Measurements from ENCODE around the gene RAB11FIP4. TPM values are rescaled to one million over a fixed set of nuclear protein-coding genes. Genes with fewer than 3 reads are reported as not detected.

Gene RAB11FIP4
- total and polyA plus RNA-seq, 2 of the 13 experiments (the other 11 are each of a cell fraction or from before 2014, with no cell fraction given), result 28.0 to 89.3 TPM

GRCh38 chr17:31549525-31550388, 158.3 kb downstream of the RAB11FIP4 start (continued):
- TF ChIP-seq SNAPC2 (CRISPR knock-in tag; IDR thresholded peaks at IDR 0.05) (no peak), ZNF598 (CRISPR knock-in tag; IDR thresholded peaks at IDR 0.05; ENCODE audit: borderline replicate concordance) (no peak), ZBTB7A (CRISPR knock-in tag; IDR thresholded peaks at IDR 0.05) (peak; percentile 54), ZMYM3 (CRISPR knock-in tag; IDR thresholded peaks at IDR 0.05) (peak; percentile 90), BORCS8-MEF2B (CRISPR knock-in tag; IDR thresholded peaks at IDR 0.05) (peak; percentile 88), SMYD3 (CRISPR knock-in tag; IDR thresholded peaks at IDR 0.05) (no peak), KDM3A (CRISPR knock-in tag; IDR thresholded peaks at IDR 0.05; ENCODE audit: low read depth) (no peak), AKAP8 (CRISPR knock-in tag; IDR thresholded peaks at IDR 0.05) (peak; percentile 37; the same call in 1 of the 2 replicates), ZNF781 (CRISPR knock-in tag; IDR thresholded peaks at IDR 0.05; ENCODE audit: borderline replicate concordance, not compliant biosample characterization) (no peak), U2AF2 (IDR thresholded peaks at IDR 0.05; ENCODE audit: low read depth, low read length) (no peak), HNRNPUL1 (IDR thresholded peaks at IDR 0.05; ENCODE audit: low read depth, low read length) (no peak), HOXA7 (CRISPR knock-in tag; IDR thresholded peaks at IDR 0.05) (no peak), SPEN (CRISPR knock-in tag; IDR thresholded peaks at IDR 0.05; ENCODE audit: low read depth) (peak; percentile 43; the same call in 1 of the 2 replicates), HCFC1 (IDR thresholded peaks at IDR 0.05; ENCODE audit: low read depth, low read length) (peak; percentile 6; the same call in 1 of the 2 replicates), RARG (CRISPR knock-in tag; IDR thresholded peaks at IDR 0.05; ENCODE audit: low read depth) (no peak), KDM5B (CRISPR knock-in tag; IDR thresholded peaks at IDR 0.05; ENCODE audit: borderline replicate concordance) (peak; percentile 74), ZNF720 (CRISPR knock-in tag; IDR thresholded peaks at IDR 0.05) (no peak), HDAC6 (IDR thresholded peaks at IDR 0.05; ENCODE audit: low read depth, low read length) (no peak), ZNF512B (CRISPR knock-in tag; IDR thresholded peaks at IDR 0.05; ENCODE audit: borderline replicate concordance) (no peak), ZNF10 (CRISPR knock-in tag; IDR thresholded peaks at IDR 0.05; ENCODE audit: borderline replicate concordance, low read depth) (no peak), DMTF1 (CRISPR knock-in tag; IDR thresholded peaks at IDR 0.05) (no peak), SIN3B (IDR thresholded peaks at IDR 0.05; ENCODE audit: low read length) (0 out of 2 replicates have a peak, but pooled peaks have one; percentile 17), ZNF589 (CRISPR knock-in tag; conservative IDR thresholded peaks at IDR 0.05) (no peak)
- TF ChIP-seq, protein P1, sequence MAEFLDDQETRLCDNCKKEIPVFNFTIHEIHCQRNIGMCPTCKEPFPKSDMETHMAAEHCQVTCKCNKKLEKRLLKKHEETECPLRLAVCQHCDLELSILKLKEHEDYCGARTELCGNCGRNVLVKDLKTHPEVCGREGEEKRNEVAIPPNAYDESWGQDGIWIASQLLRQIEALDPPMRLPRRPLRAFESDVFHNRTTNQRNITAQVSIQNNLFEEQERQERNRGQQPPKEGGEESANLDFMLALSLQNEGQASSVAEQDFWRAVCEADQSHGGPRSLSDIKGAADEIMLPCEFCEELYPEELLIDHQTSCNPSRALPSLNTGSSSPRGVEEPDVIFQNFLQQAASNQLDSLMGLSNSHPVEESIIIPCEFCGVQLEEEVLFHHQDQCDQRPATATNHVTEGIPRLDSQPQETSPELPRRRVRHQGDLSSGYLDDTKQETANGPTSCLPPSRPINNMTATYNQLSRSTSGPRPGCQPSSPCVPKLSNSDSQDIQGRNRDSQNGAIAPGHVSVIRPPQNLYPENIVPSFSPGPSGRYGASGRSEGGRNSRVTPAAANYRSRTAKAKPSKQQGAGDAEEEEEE (CRISPR knock-in tag; IDR thresholded peaks at IDR 0.05; ENCODE audit: borderline replicate concordance), result no peak

All from HepG2 (cell line).